Suppressor macrophage (primary cell): ENCODE results near the gene SYNE2.

Experiments used
- DNase-seq, 4 experiments: peaks; one replicate each; pipeline ENCODE4 v3.0.0-alpha.2; 2020 to 2022

Gene SYNE2

GRCh38 chr14:64225151-64225757 lies 372.4 kb downstream of the SYNE2 start:
- DNase-seq = no peak

GRCh38 chr14:64227856-64228255 lies 375.1 kb downstream of the SYNE2 start:
- DNase-seq = no peak

- no peak for DNase-seq
Measured at GRCh38 chr14:64229489-64229888, 376.7 kb downstream of the SYNE2 start.

- DNase-seq = no peak
Measured at GRCh38 chr14:64232095-64232838, 379.5 kb downstream of the SYNE2 start.

- no peak for DNase-seq
Measured at GRCh38 chr14:64232944-64233343, 380.1 kb downstream of the SYNE2 start.

- no peak for DNase-seq
Measured at GRCh38 chr14:64233531-64234190, 380.9 kb downstream of the SYNE2 start.

GRCh38 chr14:64234877-64235651 lies 382.3 kb downstream of the SYNE2 start:
- DNase-seq = no peak

GRCh38 chr14:64235652-64236640 lies 383.1 kb downstream of the SYNE2 start:
- no peak for DNase-seq

- no peak for DNase-seq
Measured at GRCh38 chr14:64238049-64238448, 385.2 kb downstream of the SYNE2 start.

GRCh38 chr14:64238631-64239030 lies 385.8 kb downstream of the SYNE2 start:
- no peak for DNase-seq

- DNase-seq = no peak
Measured at GRCh38 chr14:64244279-64244678, 391.5 kb downstream of the SYNE2 start.

GRCh38 chr14:64245491-64245890 lies 392.7 kb downstream of the SYNE2 start:
- DNase-seq = no peak

- no peak for DNase-seq
Measured at GRCh38 chr14:64246688-64247087, 393.9 kb downstream of the SYNE2 start.

GRCh38 chr14:64247195-64247594 lies 394.4 kb downstream of the SYNE2 start:
- no peak for DNase-seq

- no peak for DNase-seq
Measured at GRCh38 chr14:64248689-64249088, 395.9 kb downstream of the SYNE2 start.

GRCh38 chr14:64249363-64249762 lies 396.6 kb downstream of the SYNE2 start:
- DNase-seq = no peak

GRCh38 chr14:64253672-64254071 lies 400.9 kb downstream of the SYNE2 start:
- DNase-seq = no peak

GRCh38 chr14:64255756-64256155 lies 403.0 kb downstream of the SYNE2 start:
- no peak for DNase-seq

GRCh38 chr14:64260418-64260817 lies 407.6 kb downstream of the SYNE2 start:
- DNase-seq = no peak

- peak in 3 of 4 experiments; percentile 2 to 33 (median 19) for DNase-seq
Measured at GRCh38 chr14:64265222-64265621, 412.4 kb downstream of the SYNE2 start.

GRCh38 chr14:64266239-64266638 lies 413.4 kb downstream of the SYNE2 start:
- DNase-seq = peak in 1 of 4 experiments; percentile 0

- DNase-seq = no peak
Measured at GRCh38 chr14:64272019-64272418, 419.2 kb downstream of the SYNE2 start.
